ENCODE results near the gene HDGF. TPM values are rescaled to one million over a fixed set of nuclear protein-coding genes. Genes with fewer than 3 reads are reported as not detected.

The HDGF gene
- total and polyA plus RNA-seq, 12 donors, result 69.8 to 202 (median 144) TPM

GRCh38 chr1:156773607-156774006 lies 22.1 kb upstream of the HDGF start:
- DNase-seq (no peak), ATAC-seq (no peak)
- peak overlapping the region in 1 of 10 donors; percentile 6 for H3K4me3 ChIP-seq
- WGBS, 2 donors, result 92 to 94% methylated on average over 3 of the region's 3 CpGs
- intact Hi-C loops (cut with DNase I), result loop anchor here in 1 of 10 donors (5.0 kb wide), 1 partner anchor 36 kb away; no protein-coding TSS in a partner anchor
- no peaks in the 10 kb centered on the region for H3K27me3 ChIP-seq
- TF ChIP-seq, protein P1, sequence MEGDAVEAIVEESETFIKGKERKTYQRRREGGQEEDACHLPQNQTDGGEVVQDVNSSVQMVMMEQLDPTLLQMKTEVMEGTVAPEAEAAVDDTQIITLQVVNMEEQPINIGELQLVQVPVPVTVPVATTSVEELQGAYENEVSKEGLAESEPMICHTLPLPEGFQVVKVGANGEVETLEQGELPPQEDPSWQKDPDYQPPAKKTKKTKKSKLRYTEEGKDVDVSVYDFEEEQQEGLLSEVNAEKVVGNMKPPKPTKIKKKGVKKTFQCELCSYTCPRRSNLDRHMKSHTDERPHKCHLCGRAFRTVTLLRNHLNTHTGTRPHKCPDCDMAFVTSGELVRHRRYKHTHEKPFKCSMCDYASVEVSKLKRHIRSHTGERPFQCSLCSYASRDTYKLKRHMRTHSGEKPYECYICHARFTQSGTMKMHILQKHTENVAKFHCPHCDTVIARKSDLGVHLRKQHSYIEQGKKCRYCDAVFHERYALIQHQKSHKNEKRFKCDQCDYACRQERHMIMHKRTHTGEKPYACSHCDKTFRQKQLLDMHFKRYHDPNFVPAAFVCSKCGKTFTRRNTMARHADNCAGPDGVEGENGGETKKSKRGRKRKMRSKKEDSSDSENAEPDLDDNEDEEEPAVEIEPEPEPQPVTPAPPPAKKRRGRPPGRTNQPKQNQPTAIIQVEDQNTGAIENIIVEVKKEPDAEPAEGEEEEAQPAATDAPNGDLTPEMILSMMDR (IDR thresholded peaks at IDR 0.05), result peak in 1 of 9 donors; percentile 6
- H3K9me3 ChIP-seq, result no peaks in the 10 kb centered on the region
- H3K27ac ChIP-seq, result peak overlapping the region in 8 of 10 donors; percentile 12 to 73 (median 46)
- H3K4me1 ChIP-seq, result peaks cover 23 to 91% (median 70%) of the 10 kb centered on the region in 9 donors
- H3K36me3 ChIP-seq, result peaks cover 0 to 30% (median 0%) of the 10 kb centered on the region in 9 donors

- TF ChIP-seq, protein P1 (IDR thresholded peaks at IDR 0.05), result no peak
- DNase-seq, result peak in 1 of 2 donors; percentile 53
- Histone ChIP-seq H3K4me1 (peaks cover 24 to 90% (median 75%) of the 10 kb centered on the region in 9 donors), H3K9me3 (no peaks in the 10 kb centered on the region), H3K27ac (peak overlapping the region in 8 of 10 donors; percentile 12 to 73 (median 46)), H3K4me3 (peak overlapping the region in 2 of 10 donors; percentile 6 to 11), H3K36me3 (peaks cover 0 to 30% (median 0%) of the 10 kb centered on the region in 9 donors), H3K27me3 (no peaks in the 10 kb centered on the region)
- intact Hi-C loops (cut with DNase I), result loop anchor here in 1 of 10 donors (5.0 kb wide), 1 partner anchor 36 kb away; no protein-coding TSS in a partner anchor
- peak; percentile 46 to 78 (median 68) for ATAC-seq
- 12 to 21% methylated on average over 9 of the region's 9 CpGs for WGBS, 2 donors
Observed at GRCh38 chr1:156772728-156773497, 21.4 kb upstream of the HDGF start.

DNA sequence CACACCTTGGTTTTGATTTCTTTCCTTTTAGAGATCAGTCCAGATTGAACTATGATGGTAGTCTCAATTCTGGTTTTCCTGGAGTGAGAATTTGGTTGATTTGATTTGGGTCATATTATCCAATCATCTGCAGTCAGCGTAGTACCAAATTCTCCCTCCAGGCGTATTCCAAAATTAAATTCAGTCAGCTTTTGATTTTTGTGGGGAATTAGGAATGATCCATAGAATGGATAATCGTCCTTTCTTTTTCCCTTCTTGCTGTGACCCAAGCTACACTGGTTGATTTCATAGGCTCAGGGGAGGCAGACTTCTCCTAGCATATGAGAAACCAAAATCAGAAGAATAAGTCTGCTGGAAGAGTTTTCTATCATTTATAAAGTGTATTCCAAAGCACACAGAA lies 20.7 kb upstream of the HDGF start:
- no peak for ATAC-seq
- intact Hi-C loops (cut with DNase I), result loop anchor here in 1 of 10 donors (5.0 kb wide), 1 partner anchor 35 kb away; no protein-coding TSS in a partner anchor
- 76 to 85% methylated on average over 3 of the region's 3 CpGs for WGBS, 2 donors
- H3K4me1 ChIP-seq, result peaks cover 21 to 83% (median 69%) of the 10 kb centered on the region in 9 donors
- H3K4me3 ChIP-seq, result no peak overlapping the region
- peak overlapping the region in 6 of 10 donors; percentile 23 to 73 (median 47) for H3K27ac ChIP-seq
- no peak for DNase-seq
- TF ChIP-seq, protein P1 (IDR thresholded peaks at IDR 0.05), result no peak
- H3K9me3 ChIP-seq, result no peaks in the 10 kb centered on the region
- H3K36me3 ChIP-seq, result peaks cover 0 to 30% (median 0%) of the 10 kb centered on the region in 9 donors
- H3K27me3 ChIP-seq, result no peaks in the 10 kb centered on the region

- ATAC-seq (no peak), DNase-seq (no peak)
- H3K4me1 ChIP-seq, result peaks cover 19 to 67% (median 60%) of the 10 kb centered on the region in 9 donors
- WGBS, 2 donors, result 16 to 21% methylated on average over 8 of the region's 8 CpGs
- no peaks in the 10 kb centered on the region for H3K27me3 ChIP-seq
- no peaks in the 10 kb centered on the region for H3K9me3 ChIP-seq
- intact Hi-C loops (cut with DNase I), result loop anchor here in 5 of 10 donors (5.0 kb wide), 2 partner anchors 41 to 91 kb away; partner anchors contain the start of genes ISG20L2 (in 4 of the 5), METTL25B (in 4 of the 5) and NES (in 1 of the 5)
- peak overlapping the region in 6 of 10 donors; percentile 95 to 98 (median 96) for H3K27ac ChIP-seq
- TF ChIP-seq, protein P1 (IDR thresholded peaks at IDR 0.05), result no peak
- peak overlapping the region; percentile 73 to 99 (median 95) for H3K4me3 ChIP-seq
- peaks cover 0 to 30% (median 0%) of the 10 kb centered on the region in 9 donors for H3K36me3 ChIP-seq
Observed at GRCh38 chr1:156768610-156769295, 17.3 kb upstream of the HDGF start.
